HEK293T (cell line): ENCODE results near the gene TMEM179.

ENCODE experiments used
- CTCF ChIA-PET: fragments of 350-600 bp; formaldehyde crosslinking; extraction: SDS; loops from one replicate; lab custom pipeline; 2021; ENCODE audit warnings: antibody characterized with exemption, inconsistent platforms; lab: Yijun Ruan, JAX
- POLR2A ChIA-PET: fragments of 350-600 bp; formaldehyde crosslinking; extraction: SDS; loops from one replicate; lab custom pipeline; 2020; ENCODE audit warnings: antibody characterized with exemption, inconsistent platforms; lab: Yijun Ruan, JAX
- DNase-seq: peaks from one replicate; pipeline ENCODE4 v3.0.0; 2012; ENCODE audit warnings: mixed read lengths; ENCODE audit errors: extremely low spot score
- ARNT ChIP-seq: fragments of 450-650 bp; IDR thresholded peaks from 2 replicates; pipeline ENCODE4 v1.6.1; 2017; ENCODE audit warnings: mild to moderate bottlenecking
- BHLHE40 ChIP-seq: fragments of 450-650 bp; IDR thresholded peaks from 2 replicates; pipeline ENCODE4 v1.6.1; 2016; ENCODE audit warnings: mild to moderate bottlenecking, moderate library complexity, borderline replicate concordance
- CTBP1 ChIP-seq: fragments of 450-650 bp; IDR thresholded peaks from 2 replicates; pipeline ENCODE4 v1.6.1; 2016; ENCODE audit warnings: borderline replicate concordance
- ELF4 ChIP-seq: fragments of 450-650 bp; IDR thresholded peaks from 2 replicates; pipeline ENCODE4 v1.6.1; 2017; ENCODE audit warnings: antibody characterized with exemption
- FOXA1 ChIP-seq: fragments of 450-650 bp; IDR thresholded peaks from 2 replicates; pipeline ENCODE4 v1.6.1; 2016; ENCODE audit warnings: mild to moderate bottlenecking
- FOXK2 ChIP-seq: fragments of 450-650 bp; IDR thresholded peaks from 2 replicates; pipeline ENCODE4 v1.6.1; 2016; ENCODE audit warnings: mild to moderate bottlenecking
- FOXM1 ChIP-seq: fragments of 450-650 bp; IDR thresholded peaks from 2 replicates; pipeline ENCODE4 v1.6.1; 2017; ENCODE audit warnings: mild to moderate bottlenecking, borderline replicate concordance
- HDGF ChIP-seq: fragments of 450-650 bp; IDR thresholded peaks from 2 replicates; pipeline ENCODE4 v1.6.1; 2017; ENCODE audit warnings: antibody characterized with exemption, borderline replicate concordance
- L3MBTL2 ChIP-seq: fragments of 450-650 bp; conservative IDR thresholded peaks from 2 replicates; pipeline ENCODE4 v1.6.1; 2016; ENCODE audit warnings: mild to moderate bottlenecking
- LEF1 ChIP-seq: fragments of 450-650 bp; IDR thresholded peaks from 2 replicates; pipeline ENCODE4 v1.6.1; 2017; ENCODE audit warnings: mild to moderate bottlenecking, borderline replicate concordance
- NFRKB ChIP-seq: fragments of 450-650 bp; IDR thresholded peaks from 2 replicates; pipeline ENCODE4 v1.6.1; 2016; ENCODE audit warnings: mild to moderate bottlenecking, moderate library complexity
- SP1 ChIP-seq: fragments of 450-650 bp; IDR thresholded peaks from 2 replicates; pipeline ENCODE4 v1.6.1; 2017
- SUZ12 ChIP-seq: fragments of 450-650 bp; IDR thresholded peaks from 2 replicates; pipeline ENCODE4 v1.6.1; 2016; ENCODE audit warnings: mild to moderate bottlenecking
- TARDBP ChIP-seq: fragments of 450-650 bp; IDR thresholded peaks from 2 replicates; pipeline ENCODE4 v1.6.1; 2016
- ZNF384 ChIP-seq: fragments of 450-650 bp; IDR thresholded peaks from 2 replicates; pipeline ENCODE4 v1.6.1; 2016
- TF ChIP-seq, protein P1 (sequence below): fragments of 450-650 bp; IDR thresholded peaks from 2 replicates; pipeline ENCODE4 v1.6.1; 2016

Gene TMEM179

DNA sequence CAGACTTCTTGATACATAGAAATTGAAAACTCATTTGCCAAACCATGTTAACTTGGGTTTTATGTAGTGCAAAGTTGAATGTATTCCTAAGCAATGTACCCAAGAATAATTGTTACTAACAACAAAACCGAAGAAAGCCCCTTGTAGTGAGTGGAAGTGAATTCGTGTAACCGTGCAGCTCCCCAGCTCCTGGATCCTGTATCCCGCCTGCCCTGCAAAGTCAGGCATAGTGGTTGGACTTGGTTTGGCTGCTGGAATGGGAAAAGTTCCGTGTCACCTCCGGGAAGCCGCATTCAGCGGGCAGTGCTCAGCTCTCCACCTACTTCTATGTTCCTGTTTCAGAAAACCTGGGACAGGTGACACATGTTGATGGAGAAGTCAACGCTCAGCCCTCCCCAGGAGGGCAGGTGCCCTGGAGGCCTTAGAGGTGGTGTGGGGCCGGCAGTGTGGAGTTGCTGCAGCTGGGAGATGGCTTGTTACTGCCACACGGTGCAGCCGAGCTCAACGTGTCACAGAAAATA lies 54.2 kb downstream of the TMEM179 start:
- DNase-seq = no peak
- POLR2A ChIA-PET = no interaction called here
- CTCF ChIA-PET = no interaction called here
- TF ChIP-seq SUZ12 = no peak
- TF ChIP-seq BHLHE40 = no peak
- no peak for TF ChIP-seq CTBP1
- TF ChIP-seq SP1 = no peak
- TF ChIP-seq FOXK2 = no peak
- TF ChIP-seq ZNF384 = no peak
- no peak for TF ChIP-seq TARDBP
- TF ChIP-seq ARNT = no peak
- no peak for TF ChIP-seq ELF4
- TF ChIP-seq, protein P1, sequence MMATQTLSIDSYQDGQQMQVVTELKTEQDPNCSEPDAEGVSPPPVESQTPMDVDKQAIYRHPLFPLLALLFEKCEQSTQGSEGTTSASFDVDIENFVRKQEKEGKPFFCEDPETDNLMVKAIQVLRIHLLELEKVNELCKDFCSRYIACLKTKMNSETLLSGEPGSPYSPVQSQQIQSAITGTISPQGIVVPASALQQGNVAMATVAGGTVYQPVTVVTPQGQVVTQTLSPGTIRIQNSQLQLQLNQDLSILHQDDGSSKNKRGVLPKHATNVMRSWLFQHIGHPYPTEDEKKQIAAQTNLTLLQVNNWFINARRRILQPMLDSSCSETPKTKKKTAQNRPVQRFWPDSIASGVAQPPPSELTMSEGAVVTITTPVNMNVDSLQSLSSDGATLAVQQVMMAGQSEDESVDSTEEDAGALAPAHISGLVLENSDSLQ = no peak
- no peak for TF ChIP-seq HDGF
- TF ChIP-seq L3MBTL2 = no peak
- no peak for TF ChIP-seq FOXA1
- no peak for TF ChIP-seq LEF1
- TF ChIP-seq NFRKB = no peak
- TF ChIP-seq FOXM1 = no peak

DNA sequence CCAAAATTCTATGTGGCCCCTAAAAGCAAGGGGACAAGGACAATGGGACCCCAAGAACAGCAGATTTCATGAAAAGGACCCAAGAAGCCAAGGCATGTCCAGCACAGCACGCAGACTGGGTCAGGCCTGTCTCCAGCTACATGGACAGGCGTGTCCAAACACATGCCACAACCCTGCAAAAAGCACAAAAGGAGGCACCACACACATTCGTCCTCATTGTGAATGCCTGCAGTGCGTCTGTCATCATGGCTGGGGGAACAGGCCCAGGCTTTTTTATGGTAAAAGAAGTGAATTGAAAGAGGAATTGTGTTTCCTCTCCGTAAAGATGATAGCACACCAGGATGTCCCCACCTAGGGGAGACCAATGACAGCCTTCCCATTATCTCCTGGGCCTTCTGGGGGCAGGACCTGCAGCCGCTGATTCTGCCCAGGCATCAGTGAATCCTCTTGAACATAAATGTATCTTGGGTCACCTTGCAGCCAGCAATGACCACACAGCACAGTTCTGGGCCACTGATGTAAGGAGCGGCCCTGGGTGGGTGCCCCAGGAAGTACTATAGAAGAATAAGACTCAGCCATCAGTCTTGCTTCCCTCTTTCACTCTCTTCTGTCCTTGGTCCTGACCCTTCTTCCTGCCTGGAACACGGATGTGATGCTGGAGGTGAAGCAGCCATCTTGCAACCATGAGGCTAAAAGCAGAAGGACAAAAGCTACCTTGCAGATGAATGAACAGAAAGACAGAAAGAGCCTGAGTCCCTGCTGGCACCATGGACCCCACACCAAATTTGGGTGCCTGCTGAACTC lies 54.8 kb downstream of the TMEM179 start:
- TF ChIP-seq, protein P1 = no peak
- TF ChIP-seq SUZ12 (no peak), BHLHE40 (no peak), L3MBTL2 (no peak), FOXK2 (no peak), ARNT (no peak), HDGF (no peak), TARDBP (no peak), FOXA1 (no peak), LEF1 (no peak), ELF4 (no peak), SP1 (no peak), FOXM1 (no peak)
- ChIA-PET CTCF (no interaction called here), POLR2A (no interaction called here)
- no peak for DNase-seq

DNA sequence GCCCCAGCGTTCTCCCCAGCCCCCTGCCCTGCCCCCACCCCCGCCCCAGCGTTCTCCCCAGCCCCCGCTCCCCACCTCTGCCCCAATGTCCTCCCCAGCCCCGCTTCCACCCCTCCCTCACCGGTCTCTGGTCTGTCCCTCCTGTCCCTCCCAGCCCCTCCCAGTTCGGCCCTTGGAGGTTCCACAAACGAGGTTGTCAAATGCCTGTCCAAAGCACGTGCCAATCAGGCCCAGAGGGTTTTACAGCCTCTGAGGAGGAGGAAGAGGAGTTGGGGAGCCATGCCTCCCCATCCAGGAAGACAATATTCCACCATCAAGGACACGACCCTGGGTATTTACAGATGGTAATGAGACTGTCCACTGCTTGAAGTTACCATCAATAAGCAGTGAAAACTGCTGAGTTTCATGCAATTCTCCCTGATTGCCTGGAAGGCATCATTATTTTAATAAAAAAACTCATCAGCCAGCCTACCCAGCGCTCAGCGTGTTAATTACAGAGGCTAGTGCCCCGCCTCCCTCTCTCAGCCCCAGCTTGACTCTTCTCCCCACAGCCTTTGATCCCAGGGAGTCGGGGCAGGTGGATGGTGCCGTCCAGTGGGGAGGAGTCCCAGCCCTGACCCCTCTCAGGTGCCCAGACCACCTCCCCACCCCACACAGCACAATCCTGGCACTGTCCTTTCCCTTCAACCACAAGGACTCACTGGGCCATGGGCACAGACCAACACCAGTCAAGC lies 55.6 kb downstream of the TMEM179 start:
- no peak for DNase-seq
- no peak for TF ChIP-seq ZNF384
- TF ChIP-seq, protein P1 = no peak
- no peak for TF ChIP-seq TARDBP
- POLR2A ChIA-PET = no interaction called here
- CTCF ChIA-PET = no interaction called here

DNA sequence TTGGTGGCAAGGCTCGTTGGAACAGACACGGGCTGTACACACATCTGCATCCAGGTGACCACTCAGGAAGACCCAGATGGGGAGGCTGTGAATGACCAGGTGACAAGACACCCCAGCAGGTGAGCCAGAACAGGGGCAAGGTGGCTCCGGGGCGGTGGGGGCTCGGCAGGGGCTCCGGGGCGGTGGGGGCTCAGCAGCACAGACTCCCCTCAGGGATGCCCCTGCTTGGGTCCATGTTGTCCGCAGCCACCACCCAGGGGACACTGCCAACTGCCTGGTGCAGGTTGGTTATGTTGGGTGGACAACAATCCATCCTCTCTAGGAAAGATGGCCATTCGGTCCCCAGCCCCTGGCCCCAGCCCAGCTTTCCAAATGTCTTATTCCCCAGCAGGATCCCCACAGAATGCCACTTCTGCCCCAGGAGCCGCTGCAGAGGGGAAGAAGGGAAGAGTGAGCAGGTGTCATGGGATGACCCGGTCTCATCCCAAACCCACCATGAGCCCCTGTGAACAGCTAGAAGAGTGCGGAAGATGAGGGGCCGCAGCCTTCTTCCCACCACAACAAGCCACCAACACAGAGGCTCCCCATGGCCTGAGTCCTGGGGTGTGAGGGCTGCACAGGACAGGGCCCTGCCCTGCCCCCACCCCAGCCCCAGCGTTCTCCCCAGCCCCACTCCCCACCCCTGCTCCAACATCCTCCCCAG lies 56.4 kb downstream of the TMEM179 start:
- POLR2A ChIA-PET = no interaction called here
- CTCF ChIA-PET = no interaction called here
- TF ChIP-seq FOXK2 (no peak), TARDBP (no peak), ELF4 (no peak), BHLHE40 (no peak), CTBP1 (no peak), SUZ12 (no peak), ARNT (no peak)
- DNase-seq = no peak

DNA sequence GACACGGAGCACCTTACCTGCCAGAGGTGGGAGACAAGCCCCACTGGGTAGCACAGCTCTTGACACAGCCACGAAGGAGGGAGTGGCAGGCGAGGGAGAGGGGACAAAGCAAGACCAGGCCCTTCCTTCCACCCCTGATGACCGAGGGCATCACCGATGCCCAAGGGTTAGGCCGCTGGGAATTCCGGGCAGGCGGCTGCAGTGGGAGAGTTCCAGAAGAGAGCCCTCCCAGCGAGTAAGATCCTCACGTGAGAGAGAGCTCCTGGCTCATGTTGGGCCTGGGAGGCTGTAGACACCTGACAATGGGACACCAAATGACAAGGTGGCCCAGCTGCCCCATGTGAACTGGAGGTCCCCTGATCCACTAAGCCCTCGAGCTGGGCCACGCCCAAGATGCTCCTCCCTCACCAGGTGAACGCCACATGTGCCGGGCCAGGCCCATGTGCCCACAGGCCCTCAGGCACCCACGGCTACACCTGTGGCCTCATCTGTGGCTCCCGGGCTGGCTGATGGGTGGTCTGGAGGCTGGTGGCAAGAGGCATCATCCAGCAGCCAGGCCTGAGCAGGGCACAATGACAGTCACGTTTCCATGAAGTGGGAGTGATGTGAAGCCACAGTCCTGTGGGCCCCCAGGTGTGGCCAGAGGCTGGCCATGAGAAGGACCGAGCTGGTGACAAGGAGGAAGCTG lies 57.1 kb downstream of the TMEM179 start:
- CTCF ChIA-PET = interaction anchor here (0.9 kb wide), 1 partner anchor 238 kb away, joined by 3 read pairs; no protein-coding TSS in a partner anchor
- TF ChIP-seq SP1 (no peak), LEF1 (no peak), FOXM1 (no peak), CTBP1 (no peak), ZNF384 (no peak), NFRKB (no peak), FOXK2 (no peak), HDGF (no peak), ARNT (no peak), SUZ12 (no peak), BHLHE40 (no peak), L3MBTL2 (no peak)
- TF ChIP-seq, protein P1 = no peak
- DNase-seq = no peak
- POLR2A ChIA-PET = no interaction called here
